Sigmoid colon (tissue), 7 donors: ENCODE measurements around the gene CACNA2D3. TPM values are rescaled to one million over a fixed set of nuclear protein-coding genes. Genes with fewer than 3 reads are reported as not detected.

Experiments used
- DNase-seq: peaks from one replicate; pipeline ENCODE4 v3.0.0-alpha.2; 2019
- H3K27ac ChIP-seq, 4 donors: fragments of 200-600 bp; sonication (generic); one replicate each; pipeline ENCODE4 v1.5.1; 2016 to 2019; ENCODE audit warnings: mild to moderate bottlenecking in 1 of 4
- H3K27me3 ChIP-seq, 3 donors: fragments of 200-600 bp; sonication (generic); one replicate each; pipeline ENCODE4 v1.5.1; 2019; ENCODE audit warnings: mild to moderate bottlenecking in 1 of 3
- H3K36me3 ChIP-seq, 4 donors: fragments of 200-600 bp; sonication (generic); one replicate each; pipeline ENCODE4 v1.5.1; 2016 to 2019
- H3K4me1 ChIP-seq, 4 donors: fragments of 200-600 bp; sonication (generic); one replicate each; pipeline ENCODE4 v1.5.1; 2017 to 2019
- H3K4me3 ChIP-seq, 4 donors: fragments of 200-600 bp; sonication (generic); one replicate each; pipeline ENCODE4 v1.5.1; 2017 to 2019; ENCODE audit warnings: mild to moderate bottlenecking in 2 of 4, moderate library complexity in 1 of 4
- H3K9me3 ChIP-seq, 4 donors: fragments of 200-600 bp in 3 of 4; sonication (generic) in 3 of 4; one replicate each; pipeline versions ENCODE4 v1.5.1 to v1.6.1; 2013 to 2019
- EP300 ChIP-seq, 4 donors: sonication (generic); formaldehyde crosslinking; IDR thresholded peaks; one replicate each; pipeline ENCODE4 v1.6.1; 2017; ENCODE audit warnings: antibody characterized with exemption in 4 of 4
- POLR2A ChIP-seq, 2 donors: fragments of 450-650 bp; IDR thresholded peaks; one replicate each; pipeline ENCODE4 v1.6.1; 2016; ENCODE audit warnings: antibody characterized with exemption in 2 of 2, mild to moderate bottlenecking in 2 of 2, moderate library complexity in 2 of 2
- POLR2AphosphoS5 ChIP-seq, 4 donors: sonication (generic); formaldehyde crosslinking; IDR thresholded peaks; one replicate each; pipeline ENCODE4 v1.6.1; 2017; ENCODE audit warnings: antibody characterized with exemption in 4 of 4
- WGBS, 2 donors: extraction: QIAGEN DNeasy Blood & Tissue Kit; methylation state at CpG; one replicate each; pipeline ENCODE4 v1.1.7; 2013; 5-methylcytosine and 5-hydroxymethylcytosine counted together
- intact Hi-C: fragments of 100-400 bp; cut with DNase I; formaldehyde crosslinking; loops from one replicate; pipeline ENCODE4 v1.15.1; 2023
- polyA plus RNA-seq, 3 donors: library from polyadenylated mRNA; stranded (reverse); fragments of 200-250 nt; gene quantifications; one replicate each; pipeline ENCODE4 v1.2.3, GENCODE V29; 2013
- total RNA-seq, 4 donors: library from RNA; depleted of rRNA; stranded (reverse); fragments of >200 nt; gene quantifications; one replicate each; pipeline ENCODE4 v1.1.0, GENCODE V29; 2016
- TF ChIP-seq, protein P1 (sequence below), 4 experiments: fragments of 450-650 bp in 3 of 4; fragments of 200-600 bp in 1 of 4; IDR thresholded peaks; one replicate each; pipeline ENCODE4 v1.5.1; 2016 to 2019; ENCODE audit warnings: antibody characterized with exemption in 4 of 4, mild to moderate bottlenecking in 3 of 4, moderate library complexity in 2 of 4
- donor health status: healthy with polysubstance abuse.
- donor health status: Bipolar disorder and iron deficiency.
- donor health status: healthy.

CACNA2D3 gene
- total and polyA plus RNA-seq, 7 donors: 0.32 to 10.2 (median 4.8) TPM; not detected in 1

DNA sequence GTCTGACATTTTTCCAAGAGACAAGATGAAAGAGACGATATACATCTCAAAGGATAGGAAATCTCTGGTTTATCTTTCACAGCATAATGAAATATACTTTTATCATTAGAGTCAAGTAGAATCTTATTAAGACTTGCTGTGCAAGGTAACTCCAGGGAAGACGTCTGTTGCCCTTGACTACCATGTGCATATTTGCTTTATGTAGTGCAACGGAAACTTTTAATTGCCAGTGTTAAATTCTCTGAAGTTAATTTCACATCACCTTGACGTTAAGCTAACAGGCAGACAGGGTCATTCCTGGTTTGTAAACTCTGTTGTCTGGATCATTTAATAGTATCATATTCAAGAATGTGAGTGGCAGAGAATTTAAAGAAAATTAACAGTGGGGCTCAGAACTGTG lies 722.7 kb downstream of the CACNA2D3 start:
- H3K36me3 ChIP-seq: no peaks in the 10 kb centered on the region
- no peak overlapping the region for H3K4me3 ChIP-seq
- no peaks in the 10 kb centered on the region for H3K27me3 ChIP-seq
- H3K9me3 ChIP-seq: no peaks in the 10 kb centered on the region
- H3K4me1 ChIP-seq: peaks cover 0 to 10% (median 5%) of the 10 kb centered on the region in 4 donors
- H3K27ac ChIP-seq: no peak overlapping the region
- intact Hi-C loops: no loop called here
- TF ChIP-seq EP300 (IDR thresholded peaks at IDR 0.05) (no peak), POLR2AphosphoS5 (IDR thresholded peaks at IDR 0.05) (no peak), POLR2A (IDR thresholded peaks at IDR 0.05) (no peak)
- TF ChIP-seq, protein P1, sequence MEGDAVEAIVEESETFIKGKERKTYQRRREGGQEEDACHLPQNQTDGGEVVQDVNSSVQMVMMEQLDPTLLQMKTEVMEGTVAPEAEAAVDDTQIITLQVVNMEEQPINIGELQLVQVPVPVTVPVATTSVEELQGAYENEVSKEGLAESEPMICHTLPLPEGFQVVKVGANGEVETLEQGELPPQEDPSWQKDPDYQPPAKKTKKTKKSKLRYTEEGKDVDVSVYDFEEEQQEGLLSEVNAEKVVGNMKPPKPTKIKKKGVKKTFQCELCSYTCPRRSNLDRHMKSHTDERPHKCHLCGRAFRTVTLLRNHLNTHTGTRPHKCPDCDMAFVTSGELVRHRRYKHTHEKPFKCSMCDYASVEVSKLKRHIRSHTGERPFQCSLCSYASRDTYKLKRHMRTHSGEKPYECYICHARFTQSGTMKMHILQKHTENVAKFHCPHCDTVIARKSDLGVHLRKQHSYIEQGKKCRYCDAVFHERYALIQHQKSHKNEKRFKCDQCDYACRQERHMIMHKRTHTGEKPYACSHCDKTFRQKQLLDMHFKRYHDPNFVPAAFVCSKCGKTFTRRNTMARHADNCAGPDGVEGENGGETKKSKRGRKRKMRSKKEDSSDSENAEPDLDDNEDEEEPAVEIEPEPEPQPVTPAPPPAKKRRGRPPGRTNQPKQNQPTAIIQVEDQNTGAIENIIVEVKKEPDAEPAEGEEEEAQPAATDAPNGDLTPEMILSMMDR (IDR thresholded peaks at IDR 0.05): no peak
- 36 to 68% methylated on average over 4 of the region's 4 CpGs for WGBS, 2 donors
- DNase-seq: no peak

GRCh38 chr3:54845551-54845950 lies 723.2 kb downstream of the CACNA2D3 start:
- Histone ChIP-seq H3K4me1 (peaks cover 0 to 10% (median 5%) of the 10 kb centered on the region in 4 donors), H3K27ac (no peak overlapping the region), H3K36me3 (no peaks in the 10 kb centered on the region), H3K4me3 (no peak overlapping the region), H3K9me3 (no peaks in the 10 kb centered on the region), H3K27me3 (no peaks in the 10 kb centered on the region)
- DNase-seq: no peak
- TF ChIP-seq POLR2A (IDR thresholded peaks at IDR 0.05) (no peak), POLR2AphosphoS5 (IDR thresholded peaks at IDR 0.05) (no peak), EP300 (IDR thresholded peaks at IDR 0.05) (no peak)
- TF ChIP-seq, protein P1 (IDR thresholded peaks at IDR 0.05): no peak
- WGBS, 2 donors: 84 to 89% methylated on average over 5 of the region's 5 CpGs
- intact Hi-C loops: no loop called here

GRCh38 chr3:54846119-54846518 lies 723.8 kb downstream of the CACNA2D3 start:
- no peaks in the 10 kb centered on the region for H3K36me3 ChIP-seq
- no peaks in the 10 kb centered on the region for H3K9me3 ChIP-seq
- WGBS, 2 donors: 60 to 82% methylated on average over 4 of the region's 4 CpGs
- peaks cover 0 to 10% (median 5%) of the 10 kb centered on the region in 4 donors for H3K4me1 ChIP-seq
- no peak for TF ChIP-seq POLR2A (IDR thresholded peaks at IDR 0.05)
- TF ChIP-seq, protein P1 (IDR thresholded peaks at IDR 0.05): no peak
- no peak for TF ChIP-seq POLR2AphosphoS5 (IDR thresholded peaks at IDR 0.05)
- no peak for TF ChIP-seq EP300 (IDR thresholded peaks at IDR 0.05)
- H3K27ac ChIP-seq: no peak overlapping the region
- intact Hi-C loops: no loop called here
- no peak for DNase-seq
- H3K27me3 ChIP-seq: no peaks in the 10 kb centered on the region
- no peak overlapping the region for H3K4me3 ChIP-seq

- H3K9me3 ChIP-seq: no peaks in the 10 kb centered on the region
- H3K27ac ChIP-seq: no peak overlapping the region
- no peaks in the 10 kb centered on the region for H3K27me3 ChIP-seq
- no peak for DNase-seq
- H3K36me3 ChIP-seq: no peaks in the 10 kb centered on the region
- H3K4me3 ChIP-seq: no peak overlapping the region
- WGBS, 2 donors: 92 to 94% methylated on average over 4 of the region's 4 CpGs
- H3K4me1 ChIP-seq: peaks cover 0 to 10% (median 5%) of the 10 kb centered on the region in 4 donors
- TF ChIP-seq POLR2A (IDR thresholded peaks at IDR 0.05): no peak
- TF ChIP-seq POLR2AphosphoS5 (IDR thresholded peaks at IDR 0.05): no peak
- TF ChIP-seq, protein P1 (IDR thresholded peaks at IDR 0.05): no peak
- no peak for TF ChIP-seq EP300 (IDR thresholded peaks at IDR 0.05)
- intact Hi-C loops: no loop called here
These were observed 725.0 kb downstream of the CACNA2D3 start for GRCh38 chr3:54847361-54847760.

- H3K4me3 ChIP-seq: no peak overlapping the region
- H3K27me3 ChIP-seq: no peaks in the 10 kb centered on the region
- H3K4me1 ChIP-seq: peaks cover 0 to 17% (median 10%) of the 10 kb centered on the region in 4 donors
- 79 to 93% methylated on average over 4 of the region's 4 CpGs for WGBS, 2 donors
- H3K9me3 ChIP-seq: no peaks in the 10 kb centered on the region
- no peak for DNase-seq
- no peak overlapping the region for H3K27ac ChIP-seq
- TF ChIP-seq POLR2AphosphoS5 (IDR thresholded peaks at IDR 0.05): no peak
- TF ChIP-seq POLR2A (IDR thresholded peaks at IDR 0.05): no peak
- TF ChIP-seq EP300 (IDR thresholded peaks at IDR 0.05): no peak
- intact Hi-C loops: no loop called here
- H3K36me3 ChIP-seq: no peaks in the 10 kb centered on the region
These were observed 727.0 kb downstream of the CACNA2D3 start for GRCh38 chr3:54849360-54849759.
